Natural killer cell treated with Interleukin-12 subunit alpha and Interleukin-12 subunit beta and Interleukin-15 and Interleukin-18, amount 100 ng/mL, for 72 hours (primary cell): ENCODE measurements around the gene MEMO1. TPM values are rescaled to one million over a fixed set of nuclear protein-coding genes. Genes with fewer than 3 reads are reported as not detected.
"Not testable (repeated sequence)": the region's sequence is repeated elsewhere in the genome, so short reads cannot be mapped to it uniquely, and the experiment has no call there.

Source experiments
- ATAC-seq, 2 donors: fragments of 150-1000 bp; cut with Tn5 transposase in 1 of 2; sonication (Bioruptor Pico), chemical (Tn5 transposase) in 1 of 2; 2 replicates each; pipeline ENCODE4 v1.10.0; 2021
- DNase-seq: peaks from one replicate; pipeline ENCODE4 v3.0.0; 2022; ENCODE audit warnings: low spot score
- H3K27ac Mint-ChIP-seq, 2 donors: 1 replicate in 1 of 2; 2 replicates in 1 of 2; pipeline ENCODE4 v1.8.0; 2022; ENCODE audit warnings: mixed read lengths in 2 of 2, mild to moderate bottlenecking in 1 of 2, moderate library complexity in 1 of 2
- H3K27me3 Mint-ChIP-seq, 2 donors: 1 replicate in 1 of 2; 2 replicates in 1 of 2; pipeline ENCODE4 v1.8.0; 2022; ENCODE audit warnings: mixed read lengths in 2 of 2
- H3K36me3 Mint-ChIP-seq: one replicate; pipeline ENCODE4 v1.8.0; 2022; ENCODE audit warnings: mixed read lengths
- H3K4me1 Mint-ChIP-seq, 2 donors: 1 replicate in 1 of 2; 2 replicates in 1 of 2; pipeline ENCODE4 v1.8.0; 2022; ENCODE audit warnings: low read depth in 2 of 2, mixed read lengths in 2 of 2, mild to moderate bottlenecking in 1 of 2
- H3K4me3 Mint-ChIP-seq: one replicate; pipeline ENCODE4 v1.8.0; 2022; ENCODE audit warnings: mixed read lengths
- H3K9me3 Mint-ChIP-seq: 2 replicates; pipeline ENCODE4 v1.8.0; 2022; ENCODE audit warnings: mixed read lengths
- total RNA-seq, 2 donors: library from RNA; stranded (reverse); gene quantifications; one replicate each; pipeline ENCODE4 v1.2.3, GENCODE V29; 2022

MEMO1 gene
- total RNA-seq, 2 donors from 2014 or later = 68.1 to 69.1 TPM

DNA sequence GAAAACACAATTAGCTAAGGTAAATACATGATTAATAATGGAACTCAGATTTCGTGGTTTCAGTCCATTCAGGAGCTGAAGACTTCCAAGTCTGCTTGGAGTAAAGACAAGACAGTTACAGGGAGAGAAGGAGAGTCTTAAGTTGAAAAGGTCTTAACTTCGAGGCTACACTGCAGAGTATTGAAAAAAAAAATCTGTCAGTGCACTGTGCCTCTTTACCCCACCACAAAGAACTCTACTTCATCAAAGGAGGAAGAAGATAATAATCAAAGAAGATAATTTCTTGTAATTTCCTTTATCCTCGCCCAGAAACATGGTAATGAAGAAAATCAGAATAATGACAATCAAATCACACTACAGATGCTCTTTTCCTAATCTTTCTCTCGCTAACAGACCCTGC, 75.4 kb downstream of the MEMO1 start:
- Mint-ChIP-seq H3K36me3 (peaks cover 2% of the 10 kb centered on the region), H3K4me1 (peaks cover 5 to 11% of the 10 kb centered on the region in 2 donors), H3K4me3 (no peak overlapping the region), H3K27ac (no peak overlapping the region), H3K9me3 (no peaks in the 10 kb centered on the region), H3K27me3 (no peaks in the 10 kb centered on the region)
- DNase-seq (no peak), ATAC-seq (no peak)

- peak overlapping the region in 1 of 2 donors; percentile 45 for H3K27ac Mint-ChIP-seq
- peak overlapping the region; percentile 20 for H3K4me3 Mint-ChIP-seq
- DNase-seq (no peak), ATAC-seq (no peak)
- H3K36me3 Mint-ChIP-seq = peaks cover 6% of the 10 kb centered on the region
- H3K27me3 Mint-ChIP-seq = no peaks in the 10 kb centered on the region
- H3K9me3 Mint-ChIP-seq = no peaks in the 10 kb centered on the region
- H3K4me1 Mint-ChIP-seq = peaks cover 8 to 11% of the 10 kb centered on the region in 2 donors
Observed at GRCh38 chr2:31933066-31933465, 77.7 kb downstream of the MEMO1 start.

- Mint-ChIP-seq H3K4me1 (peaks cover 8 to 11% of the 10 kb centered on the region in 2 donors), H3K27ac (peak overlapping the region in 1 of 2 donors; percentile 45), H3K4me3 (peak overlapping the region; percentile 20), H3K36me3 (peaks cover 6% of the 10 kb centered on the region), H3K9me3 (no peaks in the 10 kb centered on the region), H3K27me3 (no peaks in the 10 kb centered on the region)
- ATAC-seq (peak in 1 of 2 donors; percentile 69), DNase-seq (no peak)
Observed at GRCh38 chr2:31932589-31932988, 78.2 kb downstream of the MEMO1 start.

- Mint-ChIP-seq H3K4me3 (no peak overlapping the region), H3K27ac (no peak overlapping the region), H3K9me3 (no peaks in the 10 kb centered on the region), H3K27me3 (no peaks in the 10 kb centered on the region), H3K36me3 (peaks cover 6% of the 10 kb centered on the region), H3K4me1 (peaks cover 8 to 11% of the 10 kb centered on the region in 2 donors)
- DNase-seq (no peak), ATAC-seq (no peak)
Observed at GRCh38 chr2:31931916-31932315, 78.9 kb downstream of the MEMO1 start.

GRCh38 chr2:31925517-31925916, 85.3 kb downstream of the MEMO1 start:
- Mint-ChIP-seq H3K36me3 (peaks cover 5% of the 10 kb centered on the region), H3K9me3 (no peaks in the 10 kb centered on the region), H3K4me1 (peaks cover 3% of the 10 kb centered on the region in 2 donors), H3K4me3 (no peak overlapping the region), H3K27me3 (no peaks in the 10 kb centered on the region), H3K27ac (no peak overlapping the region)
- ATAC-seq = no peak
- DNase-seq = no peak

GRCh38 chr2:31923662-31924061, 87.1 kb downstream of the MEMO1 start:
- no peaks in the 10 kb centered on the region for H3K36me3 Mint-ChIP-seq
- ATAC-seq (no peak), DNase-seq (no peak)
- H3K27ac Mint-ChIP-seq = no peak overlapping the region
- no peak overlapping the region for H3K4me3 Mint-ChIP-seq
- H3K9me3 Mint-ChIP-seq = no peaks in the 10 kb centered on the region
- peaks cover 0 to 3% of the 10 kb centered on the region in 2 donors for H3K4me1 Mint-ChIP-seq
- no peaks in the 10 kb centered on the region for H3K27me3 Mint-ChIP-seq

GRCh38 chr2:31922542-31923408, 88.0 kb downstream of the MEMO1 start:
- no peaks in the 10 kb centered on the region for H3K27me3 Mint-ChIP-seq
- no peaks in the 10 kb centered on the region for H3K9me3 Mint-ChIP-seq
- H3K4me1 Mint-ChIP-seq = peaks cover 0 to 3% of the 10 kb centered on the region in 2 donors
- ATAC-seq (no peak), DNase-seq (no peak)
- H3K27ac Mint-ChIP-seq = no peak overlapping the region
- H3K4me3 Mint-ChIP-seq = no peak overlapping the region
- H3K36me3 Mint-ChIP-seq = no peaks in the 10 kb centered on the region

GRCh38 chr2:31920962-31921361, 89.8 kb downstream of the MEMO1 start:
- Mint-ChIP-seq H3K4me3 (no peak overlapping the region), H3K27me3 (no peaks in the 10 kb centered on the region), H3K27ac (no peak overlapping the region), H3K36me3 (no peaks in the 10 kb centered on the region), H3K4me1 (peaks cover 0 to 3% of the 10 kb centered on the region in 2 donors), H3K9me3 (no peaks in the 10 kb centered on the region)
- DNase-seq (no peak), ATAC-seq (no peak)

DNA sequence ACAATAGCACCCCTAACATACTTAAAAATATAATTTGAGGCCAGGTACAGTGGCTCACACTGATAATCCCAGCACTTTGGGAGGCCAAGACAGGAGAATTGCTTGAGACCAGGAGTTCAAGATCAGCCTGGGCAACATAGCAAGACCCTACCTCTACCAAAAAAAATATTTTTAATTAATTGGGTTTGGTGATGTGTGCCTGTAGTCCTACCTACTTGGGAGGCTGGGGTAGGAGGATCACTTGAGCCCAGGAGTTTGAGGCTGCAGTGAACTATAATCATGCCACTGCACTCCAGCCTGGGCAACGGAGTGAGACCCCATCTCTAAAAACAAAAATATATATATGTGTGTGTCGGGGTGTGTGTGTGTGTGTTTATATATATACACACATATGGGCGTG, 91.3 kb downstream of the MEMO1 start:
- Mint-ChIP-seq H3K27ac (no peak overlapping the region), H3K4me1 (peaks cover 0 to 3% of the 10 kb centered on the region in 2 donors), H3K4me3 (no peak overlapping the region), H3K9me3 (no peaks in the 10 kb centered on the region), H3K27me3 (no peaks in the 10 kb centered on the region), H3K36me3 (no peaks in the 10 kb centered on the region)
- DNase-seq (no peak), ATAC-seq (no peak)

DNA sequence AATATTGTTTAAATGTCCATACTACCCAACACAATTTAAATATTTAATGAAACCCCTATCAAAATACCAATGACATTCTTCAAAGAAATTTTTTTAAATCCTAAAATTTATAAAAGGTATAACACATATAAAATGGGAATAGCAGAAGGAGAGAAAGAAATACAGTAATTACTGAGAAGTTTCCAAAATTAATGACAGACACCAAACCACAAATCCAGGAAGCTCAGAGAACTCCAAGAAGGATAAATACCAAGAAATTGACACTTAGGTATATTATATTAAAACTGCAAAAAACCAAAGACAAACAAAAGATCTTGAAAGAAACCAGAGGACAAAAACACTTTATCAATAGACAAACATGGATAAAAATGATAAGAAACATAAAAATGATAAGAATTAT, 101.1 kb downstream of the MEMO1 start:
- Mint-ChIP-seq H3K9me3 (no peaks in the 10 kb centered on the region), H3K27me3 (no peaks in the 10 kb centered on the region), H3K4me3 (no peak overlapping the region), H3K36me3 (peaks cover 9% of the 10 kb centered on the region), H3K4me1 (peaks cover 4 to 11% of the 10 kb centered on the region in 2 donors), H3K27ac (no peak overlapping the region)
- ATAC-seq (no peak), DNase-seq (no peak)

- not testable (repeated sequence) for H3K27ac Mint-ChIP-seq, H3K27me3 Mint-ChIP-seq, ATAC-seq, H3K4me3 Mint-ChIP-seq, H3K9me3 Mint-ChIP-seq, DNase-seq
- peaks cover 14 to 19% of the 10 kb centered on the region in 2 donors for H3K4me1 Mint-ChIP-seq
- peaks cover 13% of the 10 kb centered on the region for H3K36me3 Mint-ChIP-seq
Observed at GRCh38 chr2:31907491-31907890, 103.3 kb downstream of the MEMO1 start.

GRCh38 chr2:31903109-31903780, 107.6 kb downstream of the MEMO1 start:
- Mint-ChIP-seq H3K9me3 (peaks cover 5% of the 10 kb centered on the region), H3K4me3 (no peak overlapping the region)

GRCh38 chr2:31901900-31902299, 108.9 kb downstream of the MEMO1 start:
- no peak overlapping the region for H3K27ac Mint-ChIP-seq
- H3K4me1 Mint-ChIP-seq = peaks cover 10% of the 10 kb centered on the region in 2 donors
- H3K9me3 Mint-ChIP-seq = peaks cover 10% of the 10 kb centered on the region
- no peaks in the 10 kb centered on the region for H3K27me3 Mint-ChIP-seq
- ATAC-seq (no peak), DNase-seq (no peak)
- peaks cover 38% of the 10 kb centered on the region for H3K36me3 Mint-ChIP-seq
- H3K4me3 Mint-ChIP-seq = no peak overlapping the region

More at GRCh38 chr2:31903109-31903780, 107.6 kb downstream of the MEMO1 start:
- Mint-ChIP-seq H3K27ac (peak overlapping the region; percentile 21 to 64), H3K4me1 (peaks cover 10 to 12% of the 10 kb centered on the region in 2 donors), H3K36me3 (peaks cover 24% of the 10 kb centered on the region), H3K27me3 (no peaks in the 10 kb centered on the region)
- ATAC-seq = peak in 1 of 2 donors; percentile 83
- DNase-seq = no peak

DNA sequence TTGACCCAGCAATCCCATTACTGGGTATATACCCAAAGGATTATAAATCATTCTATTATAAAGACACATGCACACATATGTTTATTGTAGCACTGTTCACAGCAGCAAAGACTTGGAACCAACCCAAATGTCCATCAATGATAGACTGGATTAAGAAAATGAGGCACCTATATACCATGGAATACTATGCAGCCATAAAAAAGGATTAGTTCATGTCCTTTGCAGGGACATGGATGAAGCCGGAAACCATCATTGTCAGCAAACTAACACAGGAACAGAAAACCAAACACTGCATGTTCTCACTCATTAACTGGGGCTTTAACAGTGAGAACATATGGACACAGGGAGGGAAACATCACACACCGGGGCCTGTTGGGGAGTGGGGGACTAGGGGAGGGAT, 110.7 kb downstream of the MEMO1 start:
- peaks cover 10% of the 10 kb centered on the region in 2 donors for H3K4me1 Mint-ChIP-seq
- not testable (repeated sequence) for ATAC-seq, DNase-seq, H3K27ac Mint-ChIP-seq, H3K27me3 Mint-ChIP-seq, H3K4me3 Mint-ChIP-seq, H3K9me3 Mint-ChIP-seq
- H3K36me3 Mint-ChIP-seq = peaks cover 43% of the 10 kb centered on the region
